GM19397 (cell line): ENCODE results near the gene MVB12A.

ENCODE experiments used
- ATAC-seq: cut with Tn5 transposase; IDR thresholded peaks from one replicate; pipeline ENCODE4 v1.9.1; 2021; ENCODE audit warnings: mild to moderate bottlenecking, moderate library complexity; ENCODE audit not compliant: unreplicated experiment

The MVB12A gene

GRCh38 chr19:17470068-17470841 is 50.4 kb downstream of the MVB12A start, which contains the start of gene SLC27A1:
SLC27A1 (plus strand) TSS chr19:17470524; CDS start chr19:17470541, 17 bp downstream.
- peak; percentile 77 for ATAC-seq

- ATAC-seq: no peak
These were observed 51.7 kb downstream of the MVB12A start for GRCh38 chr19:17471410-17472125.

GRCh38 chr19:17473041-17473440 is 53.2 kb downstream of the MVB12A start:
- no peak for ATAC-seq
